DOHH2 (cell line): ENCODE measurements around the gene TIAL1.
"Not testable (repeated sequence)": the region's sequence is repeated elsewhere in the genome, so short reads cannot be mapped to it uniquely, and the experiment has no call there.

Source experiments
- EZH2phosphoT487 ChIP-seq: fragments of 200-600 bp; sonication (generic); IDR thresholded peaks from 2 replicates; pipeline ENCODE4 v1.6.1; 2017; ENCODE audit warnings: borderline replicate concordance, mild to moderate bottlenecking, antibody characterized with exemption, low read length, moderate library complexity, mixed read lengths
- TF ChIP-seq, protein P1 (sequence below): fragments of 200-600 bp; sonication (generic); IDR thresholded peaks from one replicate; pipeline ENCODE4 v1.5.1; 2014; ENCODE audit warnings: antibody characterized with exemption, mild to moderate bottlenecking, low read depth, low read length; ENCODE audit not compliant: poor library complexity, severe bottlenecking

DNA sequence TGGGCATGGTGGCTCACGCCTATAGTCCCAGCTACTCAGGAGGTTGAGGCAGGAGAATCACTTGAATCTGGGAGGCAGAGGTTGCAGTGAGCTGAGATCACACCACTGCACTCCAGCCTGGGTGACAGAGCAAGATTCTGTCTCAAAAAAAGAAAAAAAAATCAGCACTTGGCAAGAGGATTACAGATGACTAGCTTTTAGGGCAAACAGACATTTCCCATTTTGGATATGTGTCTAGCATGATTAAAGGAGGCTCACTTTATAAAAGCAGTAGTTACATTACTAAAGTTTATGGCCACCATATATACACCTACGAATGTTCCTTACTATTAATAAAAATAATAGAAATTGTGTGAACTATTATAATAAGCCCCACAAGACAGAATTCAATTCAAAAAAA lies 40.7 kb downstream of the TIAL1 start:
- TF ChIP-seq, protein P1, sequence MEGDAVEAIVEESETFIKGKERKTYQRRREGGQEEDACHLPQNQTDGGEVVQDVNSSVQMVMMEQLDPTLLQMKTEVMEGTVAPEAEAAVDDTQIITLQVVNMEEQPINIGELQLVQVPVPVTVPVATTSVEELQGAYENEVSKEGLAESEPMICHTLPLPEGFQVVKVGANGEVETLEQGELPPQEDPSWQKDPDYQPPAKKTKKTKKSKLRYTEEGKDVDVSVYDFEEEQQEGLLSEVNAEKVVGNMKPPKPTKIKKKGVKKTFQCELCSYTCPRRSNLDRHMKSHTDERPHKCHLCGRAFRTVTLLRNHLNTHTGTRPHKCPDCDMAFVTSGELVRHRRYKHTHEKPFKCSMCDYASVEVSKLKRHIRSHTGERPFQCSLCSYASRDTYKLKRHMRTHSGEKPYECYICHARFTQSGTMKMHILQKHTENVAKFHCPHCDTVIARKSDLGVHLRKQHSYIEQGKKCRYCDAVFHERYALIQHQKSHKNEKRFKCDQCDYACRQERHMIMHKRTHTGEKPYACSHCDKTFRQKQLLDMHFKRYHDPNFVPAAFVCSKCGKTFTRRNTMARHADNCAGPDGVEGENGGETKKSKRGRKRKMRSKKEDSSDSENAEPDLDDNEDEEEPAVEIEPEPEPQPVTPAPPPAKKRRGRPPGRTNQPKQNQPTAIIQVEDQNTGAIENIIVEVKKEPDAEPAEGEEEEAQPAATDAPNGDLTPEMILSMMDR = not testable (repeated sequence)
- TF ChIP-seq EZH2phosphoT487 = not testable (repeated sequence)
